SW480 (cell line): ENCODE results near the gene CLEC17A.
"Not testable (repeated sequence)": the region's sequence is repeated elsewhere in the genome, so short reads cannot be mapped to it uniquely, and the experiment has no call there.

Source experiments
- DNase-seq: peaks from one replicate; pipeline ENCODE4 v3.0.0-alpha.2; 2016; ENCODE audit warnings: low spot score

Gene CLEC17A, protein sequence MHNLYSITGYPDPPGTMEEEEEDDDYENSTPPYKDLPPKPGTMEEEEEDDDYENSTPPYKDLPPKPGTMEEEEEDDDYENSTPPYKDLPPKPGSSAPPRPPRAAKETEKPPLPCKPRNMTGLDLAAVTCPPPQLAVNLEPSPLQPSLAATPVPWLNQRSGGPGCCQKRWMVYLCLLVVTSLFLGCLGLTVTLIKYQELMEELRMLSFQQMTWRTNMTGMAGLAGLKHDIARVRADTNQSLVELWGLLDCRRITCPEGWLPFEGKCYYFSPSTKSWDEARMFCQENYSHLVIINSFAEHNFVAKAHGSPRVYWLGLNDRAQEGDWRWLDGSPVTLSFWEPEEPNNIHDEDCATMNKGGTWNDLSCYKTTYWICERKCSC

DNA sequence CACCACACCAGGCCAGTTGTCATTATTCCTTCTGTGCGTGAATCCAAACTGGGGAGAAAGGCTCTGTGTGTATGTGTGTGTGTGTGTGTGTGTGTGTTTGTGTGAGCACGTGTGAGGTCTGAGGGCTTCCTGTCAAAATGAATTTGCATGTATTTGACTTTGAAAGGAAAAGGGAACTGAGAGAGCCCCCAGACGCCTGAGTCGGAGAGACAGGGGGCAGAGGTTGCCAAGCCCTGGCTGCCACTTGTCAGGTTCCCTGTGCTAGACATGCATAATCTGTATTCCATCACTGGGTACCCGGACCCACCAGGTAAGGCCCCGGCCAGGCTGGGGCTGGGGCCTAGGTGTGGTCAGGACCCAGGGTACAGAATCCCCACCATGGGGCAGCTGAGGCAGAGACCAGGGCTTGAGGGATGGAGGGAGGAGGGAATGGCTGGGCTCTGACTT lies at the start of gene CLEC17A:
TSS of gene CLEC17A (plus strand) at position 191 of the 447 bp plus-strand sequence. CDS start at position 268, 77 bp downstream.
- DNase-seq: no peak

DNA sequence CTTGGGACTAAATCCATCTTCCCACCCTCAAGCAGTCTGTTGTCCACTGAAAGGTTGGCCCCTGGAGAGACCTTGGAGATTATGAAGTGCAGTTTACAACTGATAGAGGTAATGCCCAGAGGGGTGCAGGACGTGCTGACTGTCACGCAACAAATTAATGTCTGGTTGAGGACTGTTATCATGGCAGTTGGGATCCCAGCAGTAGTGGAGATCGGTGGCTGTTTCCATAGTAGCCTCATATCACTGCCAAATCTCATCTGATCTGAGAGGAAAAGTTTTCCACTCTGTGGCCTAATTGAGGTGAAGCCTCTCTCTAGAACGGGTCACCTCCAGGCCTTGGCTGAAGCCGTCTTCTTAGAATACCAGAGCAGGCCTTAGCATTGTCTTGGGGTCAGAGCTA lies 49.4 kb upstream of the CLEC17A start:
- DNase-seq: no peak

DNA sequence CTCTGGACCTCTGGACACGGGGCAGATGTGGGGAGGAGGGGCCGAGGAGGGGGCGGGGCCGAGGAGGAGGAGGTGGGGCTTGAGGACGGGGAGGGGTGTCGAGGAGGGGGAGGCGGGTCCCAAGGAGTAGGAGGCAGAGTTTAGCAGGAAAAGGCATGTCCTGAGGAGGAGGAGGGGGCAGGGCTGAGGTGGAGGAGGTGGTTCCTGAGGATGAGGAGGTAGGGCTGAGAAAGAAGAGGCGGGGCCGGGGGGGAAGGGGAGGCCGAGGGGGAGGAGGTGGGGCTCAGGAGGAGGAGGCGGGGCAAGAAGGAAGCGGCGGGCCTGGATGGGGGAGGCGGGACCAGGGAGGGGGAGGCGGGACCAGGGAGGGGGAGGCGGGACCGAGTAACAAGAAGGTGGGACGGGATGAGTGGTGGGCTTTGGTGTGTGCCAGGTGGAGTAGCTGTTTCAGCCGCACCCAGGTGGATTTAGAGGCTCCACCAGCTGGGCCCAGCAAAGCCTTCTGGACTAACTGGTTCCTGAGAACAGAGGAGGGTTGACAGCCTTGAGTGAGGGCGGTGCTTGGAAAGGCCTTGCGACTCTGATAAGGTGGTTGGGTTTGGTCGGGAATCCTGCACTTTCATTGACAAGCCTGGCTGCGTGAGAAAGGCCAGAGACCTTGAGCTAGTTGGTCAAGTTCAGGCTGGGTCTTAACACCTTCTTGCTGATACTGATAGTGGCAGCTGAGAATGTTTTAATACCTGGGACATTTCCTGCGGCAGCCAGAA lies 45.8 kb upstream of the CLEC17A start:
- no peak for DNase-seq

DNA sequence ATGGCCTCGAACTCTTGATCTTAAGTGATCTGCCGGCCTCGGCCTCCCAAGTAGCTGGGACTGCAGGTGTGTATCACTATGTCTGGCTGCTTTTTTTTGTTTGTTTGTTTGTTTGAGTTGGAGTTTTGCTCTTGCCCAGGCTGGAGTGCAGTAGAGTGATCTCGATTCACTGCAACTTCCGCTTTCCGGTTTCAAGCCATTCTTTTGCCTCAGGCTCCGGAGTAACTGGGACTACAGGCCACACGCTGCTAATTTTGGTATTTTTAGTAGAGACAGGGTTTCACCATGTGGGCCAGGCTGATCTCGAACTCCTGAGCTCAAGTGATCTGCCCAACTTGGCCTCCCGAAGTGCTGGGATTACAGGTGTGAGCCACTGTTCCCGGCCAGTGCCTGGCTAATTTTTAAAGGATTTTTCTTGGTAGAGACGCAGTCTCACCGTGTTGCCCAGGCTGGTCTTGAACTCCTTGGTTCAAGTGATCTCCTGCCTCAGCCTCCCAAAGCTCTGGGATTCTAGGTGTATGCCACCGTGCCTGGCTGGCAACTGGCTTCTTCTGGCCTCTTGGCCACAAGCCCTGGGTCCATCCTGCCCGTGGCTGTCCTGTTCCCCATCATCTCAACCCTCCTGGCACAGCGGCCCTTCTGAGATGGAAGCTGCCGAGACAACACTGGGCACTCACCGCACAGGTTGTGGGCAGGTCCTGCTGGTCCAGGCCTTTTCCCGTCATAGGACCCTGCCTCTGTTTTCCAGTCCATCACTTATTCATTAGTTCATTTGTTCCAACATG lies 42.0 kb upstream of the CLEC17A start:
- no peak for DNase-seq

GRCh38 chr19:14541979-14542378 lies 40.9 kb upstream of the CLEC17A start:
- DNase-seq: not testable (repeated sequence)

DNA sequence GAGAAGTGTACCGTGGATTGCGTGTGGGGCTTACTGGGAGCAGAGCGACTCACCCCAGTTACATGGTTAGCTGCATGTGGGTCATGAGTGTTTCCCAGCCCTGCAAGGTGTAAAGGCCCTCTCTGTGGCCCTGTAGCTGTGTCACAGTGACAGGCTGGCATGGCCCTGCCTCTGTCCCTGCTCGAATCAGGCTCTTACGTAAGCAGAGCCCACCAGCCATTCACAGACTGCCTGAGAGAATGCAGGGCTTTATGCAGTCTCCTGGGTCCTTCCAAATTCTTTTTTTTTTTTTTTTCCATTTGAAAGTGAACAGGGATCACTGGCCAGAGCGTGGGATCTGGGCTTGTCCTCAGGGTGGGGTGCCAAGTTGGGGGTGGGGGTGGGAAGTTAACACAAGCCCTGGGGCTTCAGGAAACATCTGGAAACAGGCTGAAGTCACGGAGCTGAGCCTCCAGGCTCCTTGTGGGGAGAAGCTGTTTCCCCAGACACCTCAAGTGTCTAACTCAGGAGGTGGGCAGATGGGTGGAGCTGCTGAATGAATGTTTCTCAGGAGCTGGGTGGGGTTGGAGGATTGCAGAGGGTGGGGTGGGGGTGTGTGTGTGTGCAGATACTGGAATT lies 40.1 kb upstream of the CLEC17A start:
- no peak for DNase-seq

DNA sequence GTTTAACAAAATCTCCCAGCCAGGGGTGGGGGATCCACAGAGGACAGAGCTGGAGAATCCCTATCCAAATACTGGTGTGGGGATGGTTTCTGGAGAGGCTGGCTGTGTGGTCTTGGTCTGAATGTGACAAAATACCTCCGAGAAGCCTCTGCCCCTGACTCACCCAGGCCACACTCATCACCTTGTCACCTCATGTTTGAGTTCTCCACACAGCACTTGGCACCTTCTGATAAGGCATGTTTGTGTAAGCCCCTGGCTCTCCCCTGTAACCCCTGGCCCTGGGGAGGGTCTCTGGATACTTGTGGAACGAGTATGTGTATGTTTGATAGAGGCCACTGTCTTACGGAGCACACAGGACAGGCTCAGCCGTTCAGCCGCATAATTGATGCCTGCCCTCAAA lies 38.8 kb upstream of the CLEC17A start:
- no peak for DNase-seq

DNA sequence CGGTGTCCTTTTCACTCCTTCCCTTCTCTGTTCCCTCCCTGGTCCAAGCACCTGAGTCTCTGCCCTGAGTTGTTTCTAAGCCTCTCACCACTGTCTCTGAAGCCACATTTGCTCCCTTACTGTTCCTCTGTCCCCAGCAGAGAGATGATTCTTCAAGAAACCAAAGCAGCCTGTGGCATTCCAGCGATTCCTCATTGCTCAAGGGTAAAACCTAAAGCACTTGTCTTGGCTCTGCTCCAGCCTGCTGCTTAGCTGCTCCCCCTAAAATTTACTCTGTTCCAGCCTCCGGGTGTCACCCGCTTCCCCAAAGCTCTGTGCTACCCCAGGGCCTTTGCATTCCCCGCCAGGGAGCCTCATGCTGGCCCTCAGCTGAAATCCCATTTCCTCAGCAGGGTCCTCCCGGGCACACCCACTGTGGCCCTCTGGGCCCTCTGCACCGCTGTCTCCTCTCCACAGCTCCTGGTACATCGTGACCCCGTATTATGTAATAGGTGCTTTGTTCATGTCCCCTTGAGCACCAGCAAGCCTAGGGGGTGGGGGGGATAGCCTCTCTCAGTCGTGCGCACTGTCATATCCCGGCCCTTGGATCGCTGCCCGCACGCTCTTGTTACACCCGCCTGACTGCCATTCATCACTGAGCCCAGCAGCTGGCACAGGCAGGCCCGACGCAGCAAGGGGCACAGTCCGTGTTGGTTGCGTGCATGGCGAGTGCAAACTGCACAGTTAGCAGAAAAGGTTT lies 37.7 kb upstream of the CLEC17A start:
- no peak for DNase-seq

DNA sequence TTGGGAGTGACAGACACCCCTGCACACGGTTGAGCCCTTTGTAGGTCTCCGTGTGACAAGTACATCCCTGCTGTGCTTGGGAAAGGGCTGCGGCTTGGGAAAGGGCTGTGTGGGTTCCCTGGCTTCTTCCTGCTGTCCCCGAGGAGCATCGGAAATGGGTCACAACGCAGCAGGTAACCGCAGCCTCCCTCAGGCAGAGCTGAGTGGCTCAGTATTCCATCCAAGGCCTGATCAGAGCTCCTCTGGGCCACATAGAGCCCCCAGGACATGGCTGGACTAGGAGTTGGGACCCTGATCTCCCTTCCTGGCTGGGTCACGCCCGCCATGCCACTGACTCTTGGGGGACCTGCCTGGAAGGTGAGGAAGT lies 37.2 kb upstream of the CLEC17A start:
- DNase-seq: no peak

DNA sequence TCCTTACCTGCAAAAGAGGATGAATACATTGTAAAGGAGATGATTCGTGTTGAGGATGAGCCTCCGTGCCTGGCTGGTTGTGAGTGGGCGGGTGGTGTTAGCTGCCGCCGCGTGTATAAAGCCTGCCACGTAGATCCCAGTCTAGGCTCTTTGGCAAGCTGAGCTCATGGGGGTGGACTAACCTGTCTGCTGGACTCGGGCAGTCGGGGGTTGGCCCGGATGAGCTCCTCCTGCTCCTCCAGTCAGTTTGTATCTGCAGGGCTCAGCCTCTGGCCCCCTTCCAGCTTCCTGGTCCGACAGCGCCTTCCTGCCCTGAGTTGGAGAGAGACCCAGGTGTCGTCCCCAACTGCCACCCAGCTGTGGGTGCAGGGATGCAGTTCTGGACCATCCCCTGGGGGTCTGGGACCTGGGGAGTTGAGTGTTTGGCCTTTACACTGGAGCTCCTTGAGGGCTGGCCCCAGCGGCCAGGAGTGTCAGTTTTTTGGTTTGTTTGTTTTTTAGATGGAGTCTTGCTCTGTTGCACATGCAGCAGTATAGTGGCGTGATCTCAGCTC lies 32.6 kb upstream of the CLEC17A start:
- no peak for DNase-seq

DNA sequence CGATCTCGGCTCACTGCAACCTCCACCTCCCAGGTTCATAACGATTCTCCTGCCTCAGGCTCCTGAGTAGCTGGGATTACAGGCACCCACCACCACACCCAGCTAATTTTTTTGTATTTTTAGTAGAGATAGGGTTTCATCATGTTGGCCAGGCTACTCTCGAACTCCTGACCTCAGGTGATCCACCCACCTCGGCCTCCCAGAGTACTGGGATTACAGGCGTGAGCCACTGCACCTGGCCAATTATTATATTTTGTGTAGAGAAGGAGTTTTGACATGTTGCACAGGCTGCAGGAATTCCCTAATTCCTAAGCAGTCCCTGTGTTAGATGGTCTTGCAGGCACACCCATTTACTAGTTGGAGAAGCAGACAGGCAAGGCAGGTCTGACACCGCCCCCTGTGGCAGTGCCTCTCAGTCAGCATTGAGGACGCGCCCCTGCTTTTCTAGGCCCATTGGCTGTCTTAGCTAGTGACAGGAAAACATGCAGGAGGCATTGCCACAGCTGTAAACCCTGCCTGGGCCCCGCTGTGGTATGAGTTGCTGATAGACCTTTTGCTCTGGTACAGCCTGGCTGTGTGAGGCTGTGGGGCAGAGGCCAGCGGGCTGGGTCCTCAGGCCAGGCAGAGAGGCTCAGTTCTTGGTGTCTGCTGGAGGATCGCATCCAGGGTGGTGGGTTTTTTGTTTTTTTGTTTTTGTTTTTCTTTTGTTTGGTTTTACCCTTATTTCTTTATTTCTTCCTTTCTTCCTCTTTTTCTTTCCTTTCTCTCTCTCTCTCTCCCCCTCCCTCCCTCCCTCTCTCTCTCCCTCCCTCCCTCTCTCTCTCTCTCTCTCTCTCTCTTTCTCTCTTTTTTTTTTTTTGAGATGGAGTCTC lies 31.5 kb upstream of the CLEC17A start:
- DNase-seq: peak; percentile 43

DNA sequence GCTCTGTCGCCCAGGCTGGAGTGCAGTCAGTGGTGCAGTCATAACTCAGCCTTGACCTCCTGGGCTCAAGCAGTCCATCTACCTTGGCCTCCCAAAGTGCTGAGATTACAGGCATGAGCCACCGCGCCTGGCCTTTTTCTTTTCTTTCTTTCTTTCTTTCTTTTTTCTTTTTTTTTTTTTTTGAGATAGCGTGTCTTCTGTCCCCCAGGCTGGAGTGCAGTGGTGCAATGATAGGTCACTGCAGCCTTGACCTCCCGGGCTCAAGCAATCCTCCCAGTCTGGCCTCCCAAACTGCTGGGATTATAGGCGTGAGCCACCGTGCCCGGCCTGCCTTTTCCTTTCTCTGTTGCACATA lies 30.9 kb upstream of the CLEC17A start:
- DNase-seq: not testable (repeated sequence)

GRCh38 chr19:14553042-14553938 lies 29.6 kb upstream of the CLEC17A start:
- no peak for DNase-seq

DNA sequence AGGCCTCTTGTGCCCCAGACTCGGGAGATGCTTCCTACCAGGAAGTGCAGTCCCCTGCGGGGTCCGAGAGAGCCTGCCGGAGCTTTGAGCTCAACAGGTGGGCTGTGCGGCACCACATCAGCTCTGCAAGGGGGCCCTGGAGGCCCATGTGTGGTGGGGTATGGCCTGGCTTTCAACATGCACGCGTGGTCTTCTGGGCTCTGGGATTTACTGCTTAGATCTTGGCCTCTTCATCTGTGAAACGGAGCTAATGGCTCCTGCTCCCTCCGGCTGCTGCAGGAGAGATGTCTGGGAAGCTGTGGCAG lies 29.0 kb upstream of the CLEC17A start:
- no peak for DNase-seq

DNA sequence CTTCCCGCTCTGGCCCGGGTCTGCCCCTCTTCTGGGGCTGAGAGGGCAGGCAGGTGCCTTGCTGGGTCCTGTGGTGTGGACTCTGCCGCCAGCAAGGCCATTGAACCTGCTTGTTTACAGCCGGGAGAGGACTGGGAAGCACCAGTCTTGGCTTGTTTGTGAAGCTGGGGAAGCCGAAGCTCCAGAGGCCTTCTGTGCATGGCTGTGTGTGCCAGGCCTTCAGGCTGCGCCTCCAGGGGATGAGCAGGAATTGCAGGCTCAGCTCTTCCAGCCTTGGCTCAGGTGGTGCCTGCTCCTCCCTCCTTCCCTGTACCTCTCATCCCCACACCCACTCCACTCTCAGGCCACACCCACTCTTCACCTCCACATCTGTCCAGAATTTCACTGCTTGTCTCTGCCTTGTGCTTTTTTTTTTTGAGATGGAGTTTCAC lies 28.5 kb upstream of the CLEC17A start:
- no peak for DNase-seq

- peak; percentile 26 for DNase-seq
Observed at GRCh38 chr19:14555918-14556661, 26.8 kb upstream of the CLEC17A start.

GRCh38 chr19:14556662-14557188 lies 26.2 kb upstream of the CLEC17A start:
- peak; percentile 68 for DNase-seq

- DNase-seq: no peak
Observed at GRCh38 chr19:14558370-14559066, 24.4 kb upstream of the CLEC17A start.
